Suprapubic skin (tissue), 3 donors: ENCODE results near the gene RAB38.

Experiments used
- CTCF ChIP-seq, 2 donors: fragments of 200-600 bp in 1 of 2; fragments of 450-650 bp in 1 of 2; sonication (generic) in 1 of 2; IDR thresholded peaks; one replicate each; pipeline ENCODE4 v1.5.1; 2016 to 2019; ENCODE audit warnings: antibody characterized with exemption in 2 of 2, mild to moderate bottlenecking in 1 of 2, moderate library complexity in 1 of 2
- POLR2A ChIP-seq, 2 donors: fragments of 450-650 bp; IDR thresholded peaks; one replicate each; pipeline ENCODE4 v1.6.1; 2017; ENCODE audit warnings: antibody characterized with exemption in 2 of 2, mild to moderate bottlenecking in 2 of 2, moderate library complexity in 2 of 2

GRCh38 chr11:88206751-88207150 lies 31.5 kb upstream of the RAB38 start:
- no peak for TF ChIP-seq CTCF (IDR thresholded peaks at IDR 0.05)
- TF ChIP-seq POLR2A (IDR thresholded peaks at IDR 0.05), result no peak
